ENCODE results near the gene TUT7.
A peak's percentile ranks its signal among the peaks of the same experiment; 100 is the strongest.
"Not testable (repeated sequence)": the region's sequence is repeated elsewhere in the genome, so short reads cannot be mapped to it uniquely, and the experiment has no call there.

TUT7 gene

GRCh38 chr9:86354011-86354817, at the start of gene TUT7:
Gene TUT7 (minus strand): TSS chr9:86354410. CDS start chr9:86353199, 1,211 bp downstream.
- Histone ChIP-seq H3K4me3 (IDR thresholded peaks at IDR 0.05; ENCODE audit: insufficient read depth, low read depth, low read length) (no peak within 1 kb of the TSS), H3K9ac (peak within 1 kb of the TSS; percentile 68)

GRCh38 chr9:86402591-86402990, 48.4 kb upstream of the TUT7 start:
- no peaks in the 10 kb centered on the region for H3K79me2 ChIP-seq (ENCODE audit: insufficient read depth, low read depth)
- H3K4me1 ChIP-seq (ENCODE audit: low read depth, poor library complexity, severe bottlenecking), result no peaks in the 10 kb centered on the region
- no peaks in the 10 kb centered on the region for H4K20me1 ChIP-seq (ENCODE audit: insufficient read depth)
- no peak for TF ChIP-seq CTCF (conservative IDR thresholded peaks at IDR 0.05; ENCODE audit: low read depth, low read length)
- no peak overlapping the region for H3K4me3 ChIP-seq (IDR thresholded peaks at IDR 0.05; ENCODE audit: insufficient read depth, low read depth, low read length)
- H3K4me2 ChIP-seq, result no peak overlapping the region
- no peak overlapping the region for H3K9ac ChIP-seq
- no peaks in the 10 kb centered on the region for H3K36me3 ChIP-seq (ENCODE audit: insufficient read depth)
- H3K27ac ChIP-seq, result no peak overlapping the region
- no peak overlapping the region for H2AFZ ChIP-seq (ENCODE audit: low read depth)
- H3K27me3 ChIP-seq (ENCODE audit: insufficient read depth, low read depth), result no peaks in the 10 kb centered on the region

More at GRCh38 chr9:86354011-86354817, at the start of gene TUT7:
- H3K4me1 ChIP-seq (ENCODE audit: low read depth, poor library complexity, severe bottlenecking), result peaks cover 36% of the 10 kb centered on the region
- no peaks in the 10 kb centered on the region for H3K27me3 ChIP-seq (ENCODE audit: insufficient read depth, low read depth)
- H2AFZ ChIP-seq (ENCODE audit: low read depth), result peak within 1 kb of the TSS; percentile 68
- H3K79me2 ChIP-seq (ENCODE audit: insufficient read depth, low read depth), result peaks cover 49% of the 10 kb centered on the region
- no peak for TF ChIP-seq CTCF (conservative IDR thresholded peaks at IDR 0.05; ENCODE audit: low read depth, low read length)
- H3K36me3 ChIP-seq (ENCODE audit: insufficient read depth), result peaks cover 4% of the 10 kb centered on the region; the same call in 1 of the 2 replicates
- peak within 1 kb of the TSS; percentile 100 for H3K4me2 ChIP-seq
- peak within 1 kb of the TSS; percentile 79 for H3K27ac ChIP-seq
- H4K20me1 ChIP-seq (ENCODE audit: insufficient read depth), result no peaks in the 10 kb centered on the region

- Histone ChIP-seq H3K4me2 (no peak overlapping the region), H4K20me1 (ENCODE audit: insufficient read depth) (no peaks in the 10 kb centered on the region), H3K79me2 (ENCODE audit: insufficient read depth, low read depth) (no peaks in the 10 kb centered on the region), H3K36me3 (ENCODE audit: insufficient read depth) (no peaks in the 10 kb centered on the region), H3K4me3 (IDR thresholded peaks at IDR 0.05; ENCODE audit: insufficient read depth, low read depth, low read length) (no peak overlapping the region), H3K9ac (no peak overlapping the region), H3K4me1 (ENCODE audit: low read depth, poor library complexity, severe bottlenecking) (no peaks in the 10 kb centered on the region), H2AFZ (ENCODE audit: low read depth) (no peak overlapping the region), H3K27me3 (ENCODE audit: insufficient read depth, low read depth) (no peaks in the 10 kb centered on the region), H3K27ac (no peak overlapping the region)
- no peak for TF ChIP-seq CTCF (conservative IDR thresholded peaks at IDR 0.05; ENCODE audit: low read depth, low read length)
These were observed 42.2 kb upstream of the TUT7 start for GRCh38 chr9:86396412-86396811.

- not testable (repeated sequence) for H3K27ac ChIP-seq; H3K4me3 ChIP-seq (IDR thresholded peaks at IDR 0.05; ENCODE audit: insufficient read depth, low read depth, low read length); H3K4me2 ChIP-seq; H3K4me1 ChIP-seq (ENCODE audit: low read depth, poor library complexity, severe bottlenecking); H3K9ac ChIP-seq; H3K79me2 ChIP-seq (ENCODE audit: insufficient read depth, low read depth); H3K27me3 ChIP-seq (ENCODE audit: insufficient read depth, low read depth); H3K36me3 ChIP-seq (ENCODE audit: insufficient read depth); H4K20me1 ChIP-seq (ENCODE audit: insufficient read depth); H2AFZ ChIP-seq (ENCODE audit: low read depth)
These were observed 36.0 kb upstream of the TUT7 start for GRCh38 chr9:86390184-86390583.

GRCh38 chr9:86389628-86390027, 35.4 kb upstream of the TUT7 start:
- Histone ChIP-seq H3K79me2 (ENCODE audit: insufficient read depth, low read depth) (no peaks in the 10 kb centered on the region), H3K9ac (no peak overlapping the region), H2AFZ (ENCODE audit: low read depth) (no peak overlapping the region), H3K4me1 (ENCODE audit: low read depth, poor library complexity, severe bottlenecking) (no peaks in the 10 kb centered on the region), H4K20me1 (ENCODE audit: insufficient read depth) (no peaks in the 10 kb centered on the region), H3K36me3 (ENCODE audit: insufficient read depth) (no peaks in the 10 kb centered on the region), H3K4me2 (no peak overlapping the region), H3K27ac (no peak overlapping the region), H3K4me3 (IDR thresholded peaks at IDR 0.05; ENCODE audit: insufficient read depth, low read depth, low read length) (no peak overlapping the region), H3K27me3 (ENCODE audit: insufficient read depth, low read depth) (no peaks in the 10 kb centered on the region)
- no peak for TF ChIP-seq CTCF (conservative IDR thresholded peaks at IDR 0.05; ENCODE audit: low read depth, low read length)
